HG03045 (cell line): ENCODE results near the gene STOML2.

Experiments
- ATAC-seq: cut with Tn5 transposase; IDR thresholded peaks from one replicate; pipeline ENCODE4 v1.9.1; 2021; ENCODE audit warnings: mild to moderate bottlenecking, moderate library complexity; ENCODE audit not compliant: unreplicated experiment

STOML2 gene

DNA sequence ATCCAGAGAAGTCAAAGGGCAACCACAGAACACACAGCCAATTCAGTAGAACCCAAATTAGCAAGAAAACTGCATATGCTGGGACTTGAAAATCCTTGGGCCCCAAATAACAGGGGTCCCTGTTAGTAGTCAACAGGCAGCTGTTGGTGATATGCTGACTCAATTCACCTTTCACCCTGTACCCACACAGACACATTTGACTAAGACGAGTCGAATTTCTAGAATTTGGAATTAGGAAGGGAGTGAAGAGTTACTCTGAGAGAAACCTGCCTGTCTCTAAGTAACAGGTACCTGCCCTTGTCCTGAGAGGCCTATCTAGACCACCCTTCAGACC, 29.7 kb downstream of the STOML2 start:
- no peak for ATAC-seq

DNA sequence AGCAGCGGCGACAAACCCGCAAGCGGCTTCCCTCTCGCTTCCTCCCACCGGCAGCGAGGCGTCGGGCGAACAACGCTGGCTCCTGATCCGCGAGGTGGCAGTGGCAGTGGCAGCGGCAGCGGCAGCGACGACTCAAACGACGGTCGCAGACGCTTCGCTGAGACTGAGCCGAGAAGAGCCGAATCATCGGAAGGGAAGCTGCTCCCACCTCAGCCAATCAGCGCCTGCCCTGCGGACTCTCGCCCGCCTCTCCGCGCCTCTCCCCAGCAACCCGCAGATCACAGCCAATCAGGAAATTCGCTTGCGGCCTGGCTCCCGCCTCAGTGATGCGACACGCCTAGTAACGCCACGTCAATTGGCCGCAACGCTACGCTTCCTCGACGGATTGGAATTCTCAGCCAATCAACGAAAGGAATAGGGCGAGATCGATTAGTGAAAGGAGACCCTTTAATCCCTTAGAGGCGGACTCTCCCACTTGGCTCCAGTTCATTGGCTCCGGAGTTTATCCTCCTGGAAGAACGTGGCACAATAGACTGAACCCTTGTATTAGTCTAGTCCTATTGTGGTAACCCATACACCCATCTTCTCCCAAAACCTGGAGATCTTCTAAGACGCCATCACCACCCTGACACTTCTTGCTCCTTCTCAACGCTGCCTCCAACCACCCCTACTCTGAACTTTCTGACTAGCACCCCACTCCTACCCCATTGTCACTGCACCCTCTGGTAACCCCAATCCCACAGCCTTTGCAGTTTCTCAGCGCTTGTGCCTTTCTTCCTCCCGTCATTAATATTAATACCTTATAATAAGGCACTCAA, 30.3 kb downstream of the STOML2 start, which contains the start of gene VCP:
TSS of gene VCP (minus strand) at position 165 of the 818 bp plus-strand sequence. CDS start 272 bp downstream, outside the sequence.
- peak; percentile 89 for ATAC-seq

GRCh38 chr9:35071814-35072460, 31.0 kb downstream of the STOML2 start:
- ATAC-seq, result peak; percentile 51

DNA sequence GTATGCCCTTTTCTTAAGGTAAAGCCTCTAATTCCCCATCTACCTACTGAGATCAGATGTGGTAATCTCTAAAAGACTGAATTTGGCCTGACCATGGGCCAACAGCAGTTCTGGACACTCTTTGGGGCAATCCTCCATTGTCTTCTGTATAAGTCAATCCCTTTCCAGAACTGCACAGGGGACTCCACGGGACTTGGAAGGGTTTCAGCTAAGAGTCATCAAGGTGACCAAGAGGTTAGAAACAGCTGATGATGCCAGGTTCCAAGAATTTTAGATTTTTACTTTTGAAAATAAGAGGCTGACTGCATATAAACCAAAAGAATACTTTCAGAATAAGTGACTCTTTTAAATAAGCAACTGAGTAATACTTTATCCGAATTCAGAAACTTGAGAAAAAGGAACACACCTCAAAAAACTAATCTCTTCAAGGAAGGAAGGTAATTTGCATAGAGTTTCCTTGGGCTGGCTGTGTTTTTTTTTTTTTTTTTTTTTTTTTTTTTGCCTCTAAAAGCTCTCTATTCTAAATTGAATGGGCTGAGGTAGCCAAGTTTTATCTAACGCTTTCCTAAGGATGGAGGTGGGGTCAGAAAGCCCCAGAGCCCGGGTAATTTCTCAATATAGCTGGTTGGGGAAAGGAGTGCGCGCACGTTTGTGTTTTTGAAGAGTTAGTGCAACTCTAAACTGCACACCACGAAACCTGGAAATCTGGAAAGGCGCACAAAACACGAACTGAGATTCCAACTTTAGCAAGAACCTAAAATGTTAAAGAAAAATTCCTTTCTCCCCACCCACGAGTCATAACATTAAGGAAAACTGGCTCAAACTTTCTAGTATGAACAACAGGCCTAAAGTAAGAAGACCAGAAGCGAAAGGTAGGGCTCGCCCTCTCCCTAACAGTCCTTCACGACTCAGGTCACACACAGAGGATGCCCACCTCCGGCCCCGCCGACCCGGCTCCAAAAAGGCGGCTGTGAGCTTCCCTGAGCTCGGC, 31.8 kb downstream of the STOML2 start:
- ATAC-seq, result no peak

- ATAC-seq, result no peak
Measured at GRCh38 chr9:35069020-35069419, 33.9 kb downstream of the STOML2 start.

GRCh38 chr9:35067056-35067455, 35.9 kb downstream of the STOML2 start:
- ATAC-seq, result no peak

- no peak for ATAC-seq
Measured at GRCh38 chr9:35060548-35061207, 42.3 kb downstream of the STOML2 start.

DNA sequence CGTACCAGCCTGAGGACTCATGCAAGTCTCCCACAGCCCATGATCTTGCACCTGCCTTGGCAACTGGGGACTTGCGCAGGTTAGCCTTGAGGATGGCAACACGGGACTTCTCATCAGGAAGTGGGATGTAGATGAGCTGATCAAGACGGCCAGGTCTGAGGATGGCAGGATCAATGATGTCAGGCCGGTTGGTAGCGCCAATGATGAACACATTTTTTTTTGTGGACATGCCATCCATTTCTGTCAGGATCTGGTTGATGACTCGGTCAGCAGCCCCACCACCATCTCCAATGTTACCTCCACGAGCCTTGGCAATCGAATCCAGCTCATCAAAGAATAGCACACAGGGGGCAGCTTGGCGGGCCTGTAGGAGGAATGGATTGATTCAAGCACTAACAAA, 43.5 kb downstream of the STOML2 start:
- ATAC-seq, result no peak

GRCh38 chr9:35057271-35057620, 45.7 kb downstream of the STOML2 start:
- no peak for ATAC-seq

DNA sequence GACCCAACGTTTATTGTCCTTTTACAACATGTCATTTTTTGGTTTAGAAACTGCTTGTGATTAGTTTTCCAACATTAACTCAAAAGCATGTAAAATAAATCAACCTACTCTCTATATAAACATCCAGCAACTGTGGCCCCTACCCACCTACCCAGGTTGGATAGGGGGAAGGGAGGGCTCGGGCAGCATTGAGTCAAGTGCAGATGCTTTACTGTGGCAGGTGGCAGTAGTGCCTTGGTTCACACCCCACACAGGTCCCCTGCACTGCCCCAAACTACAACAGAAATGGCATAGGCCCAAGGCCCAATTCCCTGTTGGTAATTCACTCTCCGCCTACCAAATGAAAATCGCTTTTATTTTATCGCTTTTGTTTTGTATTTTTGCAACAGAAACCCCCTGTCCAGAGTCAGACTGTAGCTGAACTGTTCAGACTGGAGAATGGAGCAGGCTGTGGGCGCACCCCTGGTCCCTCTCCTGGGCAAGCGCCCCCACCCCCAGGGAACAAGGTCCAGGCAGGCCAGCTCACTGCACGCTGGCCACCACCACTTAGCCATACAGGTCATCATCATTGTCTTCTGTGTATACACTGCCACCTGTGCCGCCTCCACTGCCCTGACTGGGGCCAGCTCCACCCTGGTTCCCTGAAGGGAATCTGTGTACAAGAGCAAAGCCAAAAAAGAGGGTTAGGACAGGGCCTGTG, 46.2 kb downstream of the STOML2 start:
- ATAC-seq, result no peak

- ATAC-seq, result no peak
Measured at GRCh38 chr9:35054871-35055644, 47.9 kb downstream of the STOML2 start.

DNA sequence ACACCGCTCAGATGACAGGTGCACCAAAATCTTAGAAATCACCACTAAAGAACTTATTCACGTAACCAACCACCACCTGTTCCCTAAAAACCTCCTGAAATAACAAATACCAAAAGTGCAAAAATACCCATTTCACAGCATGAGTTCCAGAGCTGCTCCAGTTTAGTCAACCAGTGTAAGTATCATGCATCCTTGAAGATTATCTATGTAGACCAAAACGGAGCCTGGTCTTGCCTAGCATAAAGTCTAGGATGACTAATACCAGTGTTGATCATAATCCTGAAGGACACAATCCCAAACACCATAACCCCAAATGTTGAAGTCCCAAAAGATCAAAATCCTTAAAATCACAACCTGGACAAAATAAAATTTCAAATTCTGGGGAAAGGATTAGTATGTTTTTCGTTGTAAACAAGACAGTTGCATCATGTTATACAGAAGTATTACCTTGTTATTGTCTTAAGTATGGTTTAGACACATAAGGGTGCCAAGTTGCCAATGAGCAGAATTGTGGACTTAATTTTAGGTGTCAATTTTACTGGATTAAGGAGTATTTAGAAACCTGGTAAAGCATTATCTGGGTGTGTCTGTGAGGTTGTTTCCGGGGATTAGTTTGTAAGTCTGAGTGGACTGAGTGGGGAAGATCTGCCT, 48.6 kb downstream of the STOML2 start:
- no peak for ATAC-seq

GRCh38 chr9:35051069-35051967, 51.6 kb downstream of the STOML2 start:
- ATAC-seq, result no peak
